ENCODE data around the gene TBK1.

- TF ChIP-seq CTCF (IDR thresholded peaks at IDR 0.05; ENCODE audit: low read length), result no peak
- TF ChIP-seq EZH2phosphoT487 (IDR thresholded peaks at IDR 0.05; ENCODE audit: low read length), result no peak
Observed at GRCh38 chr12:64473176-64473575, 21.3 kb downstream of the TBK1 start.
